ENCODE results near the gene RBM11.

- no peak for TF ChIP-seq EZH2 (IDR thresholded peaks at IDR 0.05; ENCODE audit: insufficient read depth, poor library complexity, severe bottlenecking)
- TF ChIP-seq EZH2phosphoT487 (IDR thresholded peaks at IDR 0.05; ENCODE audit: insufficient read depth, low read depth) = no peak
These were observed 44.3 kb downstream of the RBM11 start for GRCh38 chr21:14260174-14260764.
